ENCODE results near the gene TNFRSF1A.

DNA sequence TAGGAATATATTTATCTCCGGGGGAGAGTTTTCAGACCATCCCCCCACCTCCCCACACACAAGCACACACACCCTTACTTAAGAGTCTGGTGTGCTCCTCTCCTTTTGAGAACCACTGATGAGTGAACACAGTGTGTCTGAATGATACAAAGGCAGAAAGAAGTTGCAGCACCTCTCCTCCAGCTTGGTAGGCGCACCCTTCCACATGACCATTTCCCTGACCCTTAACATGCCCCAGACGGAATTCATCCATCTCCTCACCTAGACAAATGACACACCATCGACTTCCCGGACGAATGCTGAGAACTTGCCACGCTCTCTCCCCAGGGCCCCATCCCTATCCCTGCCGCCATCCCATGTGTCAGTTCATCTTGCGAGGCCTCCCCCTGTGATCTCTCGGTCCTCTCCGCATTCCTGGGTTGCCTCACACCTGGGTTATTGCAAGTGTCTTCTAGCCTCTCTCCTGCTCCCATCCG is 3.9 kb downstream of the TNFRSF1A start:
- TF ChIP-seq, protein P1, sequence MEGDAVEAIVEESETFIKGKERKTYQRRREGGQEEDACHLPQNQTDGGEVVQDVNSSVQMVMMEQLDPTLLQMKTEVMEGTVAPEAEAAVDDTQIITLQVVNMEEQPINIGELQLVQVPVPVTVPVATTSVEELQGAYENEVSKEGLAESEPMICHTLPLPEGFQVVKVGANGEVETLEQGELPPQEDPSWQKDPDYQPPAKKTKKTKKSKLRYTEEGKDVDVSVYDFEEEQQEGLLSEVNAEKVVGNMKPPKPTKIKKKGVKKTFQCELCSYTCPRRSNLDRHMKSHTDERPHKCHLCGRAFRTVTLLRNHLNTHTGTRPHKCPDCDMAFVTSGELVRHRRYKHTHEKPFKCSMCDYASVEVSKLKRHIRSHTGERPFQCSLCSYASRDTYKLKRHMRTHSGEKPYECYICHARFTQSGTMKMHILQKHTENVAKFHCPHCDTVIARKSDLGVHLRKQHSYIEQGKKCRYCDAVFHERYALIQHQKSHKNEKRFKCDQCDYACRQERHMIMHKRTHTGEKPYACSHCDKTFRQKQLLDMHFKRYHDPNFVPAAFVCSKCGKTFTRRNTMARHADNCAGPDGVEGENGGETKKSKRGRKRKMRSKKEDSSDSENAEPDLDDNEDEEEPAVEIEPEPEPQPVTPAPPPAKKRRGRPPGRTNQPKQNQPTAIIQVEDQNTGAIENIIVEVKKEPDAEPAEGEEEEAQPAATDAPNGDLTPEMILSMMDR (IDR thresholded peaks at IDR 0.05), result no peak
- no peak for TF ChIP-seq POLR2A (IDR thresholded peaks at IDR 0.05)
- TF ChIP-seq POLR2AphosphoS5 (IDR thresholded peaks at IDR 0.05), result peak in 1 of 3 donors; percentile 46

Data from transverse colon (tissue), 4 donors.